Activated CD4-positive, alpha-beta memory T cell treated with anti-CD3 and anti-CD28 coated beads, Interleukin-2, amount 10 ng/mL, durations not matched to agents 7 days and 5 days (primary cell): ENCODE measurements around the gene SNX32. TPM values are rescaled to one million over a fixed set of nuclear protein-coding genes. Genes with fewer than 3 reads are reported as not detected.

ENCODE experiments used
- CTCF ChIA-PET: fragments of 350-600 bp; sonication (Branson Sonifier 250); formaldehyde crosslinking; loops from one replicate; lab custom pipeline; 2021; ENCODE audit warnings: antibody characterized with exemption, inconsistent platforms; lab: Charles Lee
- POLR2A ChIA-PET: fragments of 350-600 bp; sonication (Branson Sonifier 250); formaldehyde crosslinking; loops from one replicate; lab custom pipeline; 2021; ENCODE audit warnings: antibody characterized with exemption; lab: Charles Lee
- DNase-seq: peaks from one replicate; pipeline ENCODE4 v3.0.0-alpha.2; 2020
- H3K27ac Mint-ChIP-seq: one replicate; pipeline ENCODE4 v1.8.0; 2021; ENCODE audit warnings: mild to moderate bottlenecking, mixed read lengths
- H3K27me3 Mint-ChIP-seq: one replicate; pipeline ENCODE4 v1.8.0; 2021; ENCODE audit warnings: mixed read lengths
- H3K36me3 Mint-ChIP-seq: one replicate; pipeline ENCODE4 v1.8.0; 2021; ENCODE audit warnings: low read depth, mixed read lengths
- H3K4me1 Mint-ChIP-seq: one replicate; pipeline ENCODE4 v1.8.0; 2021; ENCODE audit warnings: mixed read lengths
- H3K4me3 Mint-ChIP-seq: one replicate; pipeline ENCODE4 v1.8.0; 2021; ENCODE audit warnings: mild to moderate bottlenecking, mixed read lengths
- H3K9me3 Mint-ChIP-seq: one replicate; pipeline ENCODE4 v1.8.0; 2021; ENCODE audit warnings: mixed read lengths
- total RNA-seq, 2 experiments: library from RNA; stranded (reverse); gene quantifications; one replicate each; pipeline ENCODE4 v1.2.3, GENCODE V29; 2021

The SNX32 gene
- total RNA-seq, 2 experiments from 2014 or later: 0.83 to 1.6 TPM

DNA sequence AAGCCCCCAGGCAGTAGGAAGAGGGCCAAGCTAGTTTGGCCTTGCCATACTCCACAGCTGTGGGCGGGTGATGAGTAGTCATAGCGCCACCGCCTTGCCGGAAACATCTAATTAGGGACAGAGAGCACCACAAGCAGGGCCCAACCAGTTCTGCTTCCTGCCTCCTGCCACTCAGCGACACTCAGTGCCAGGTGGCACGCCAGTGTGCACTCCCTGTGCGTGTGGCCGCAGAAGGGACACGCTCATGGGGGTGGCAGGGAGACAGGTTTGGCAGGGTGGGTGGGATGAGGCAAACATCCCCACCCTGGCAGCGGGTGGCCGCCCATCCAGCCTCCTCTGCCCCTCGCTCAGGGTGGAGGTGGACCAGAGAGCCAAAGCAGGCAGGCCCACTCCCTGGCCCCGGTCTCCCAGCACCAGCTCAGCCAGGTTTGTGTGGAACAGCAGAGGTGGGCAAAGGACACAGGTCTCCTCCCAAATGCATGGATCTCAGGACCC lies 42.0 kb upstream of the SNX32 start:
- Mint-ChIP-seq H3K36me3 (peaks cover 2% of the 10 kb centered on the region), H3K4me3 (no peak overlapping the region), H3K27me3 (peaks cover 28% of the 10 kb centered on the region), H3K4me1 (peaks cover 37% of the 10 kb centered on the region), H3K27ac (peak overlapping the region; percentile 69), H3K9me3 (no peaks in the 10 kb centered on the region)
- peak; percentile 80 for DNase-seq
- ChIA-PET CTCF (interaction anchor here (0.5 to 5.6 kb wide), 5 partner anchors 12 to 83 kb away, joined by 3 to 43 read pairs (median 3); partner anchors contain the start of genes AP5B1 and KAT5), POLR2A (interaction anchor here (0.9 to 4.4 kb wide), 5 partner anchors 9 to 139 kb away, joined by 3 to 25 read pairs (median 4); partner anchors contain the start of gene AP5B1)

DNA sequence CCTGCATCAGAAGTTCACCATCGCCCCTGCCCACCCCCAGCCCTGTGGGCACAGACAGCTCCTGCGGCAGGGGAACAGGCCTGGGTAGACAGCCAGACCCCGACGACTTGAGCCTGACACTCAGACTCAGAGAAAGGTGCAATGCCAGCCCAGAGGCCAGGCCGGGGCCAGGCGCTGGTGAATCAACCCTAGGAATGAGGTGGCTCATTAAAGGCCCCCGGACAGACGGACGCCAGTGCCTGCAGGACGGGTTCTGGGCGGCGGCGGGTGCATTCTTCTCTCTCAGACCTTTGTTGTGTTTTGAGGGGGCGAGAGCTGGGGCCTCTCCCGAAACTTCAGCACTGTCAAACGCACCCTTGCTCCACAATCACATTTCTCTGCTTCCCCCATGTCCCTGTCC lies 41.3 kb upstream of the SNX32 start:
- peaks cover 2% of the 10 kb centered on the region for H3K36me3 Mint-ChIP-seq

DNA sequence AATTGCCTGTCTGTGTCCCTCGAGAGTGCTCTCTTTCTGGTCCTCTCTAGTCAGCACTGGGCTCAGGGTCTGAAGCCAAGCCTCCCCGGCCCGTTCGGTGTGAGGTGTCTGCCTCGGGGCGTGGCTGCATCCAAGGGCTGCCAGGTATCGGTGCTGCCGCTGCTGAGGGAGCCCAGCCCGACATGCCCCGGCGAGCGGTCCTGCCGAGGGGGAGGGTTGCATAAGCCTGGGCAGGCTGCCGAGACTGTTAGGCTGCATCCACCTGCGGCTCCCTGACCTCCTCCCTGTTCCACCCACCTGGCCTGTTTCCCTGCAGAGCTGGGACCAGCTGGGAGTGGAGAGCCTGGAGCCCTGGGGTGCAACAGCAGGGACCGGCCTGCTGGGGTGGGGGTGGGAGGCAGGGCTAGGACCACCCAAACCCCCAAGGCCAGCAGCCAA lies 40.6 kb upstream of the SNX32 start:
- H3K9me3 Mint-ChIP-seq: no peaks in the 10 kb centered on the region
- H3K4me1 Mint-ChIP-seq: peaks cover 33% of the 10 kb centered on the region
- peaks cover 19% of the 10 kb centered on the region for H3K27me3 Mint-ChIP-seq
- H3K27ac Mint-ChIP-seq: no peak overlapping the region
- CTCF ChIA-PET: interaction anchor here (1.2 to 5.6 kb wide), 2 partner anchors 13 to 18 kb away, joined by 3 to 43 read pairs; partner anchors contain the start of gene AP5B1
- DNase-seq: no peak
- POLR2A ChIA-PET: interaction anchor here (1.3 to 4.4 kb wide), 2 partner anchors 10 to 12 kb away, joined by 3 to 25 read pairs; partner anchors contain the start of gene AP5B1
- H3K4me3 Mint-ChIP-seq: no peak overlapping the region
- no peaks in the 10 kb centered on the region for H3K36me3 Mint-ChIP-seq

More for the DNA sequence above, 41.3 kb upstream of the SNX32 start:
- DNase-seq: no peak
- peaks cover 24% of the 10 kb centered on the region for H3K27me3 Mint-ChIP-seq
- H3K27ac Mint-ChIP-seq: peak overlapping the region; percentile 69
- H3K4me1 Mint-ChIP-seq: peaks cover 35% of the 10 kb centered on the region
- ChIA-PET CTCF (interaction anchor here (0.5 to 5.6 kb wide), 3 partner anchors 12 to 83 kb away, joined by 3 to 43 read pairs (median 3); partner anchors contain the start of gene AP5B1), POLR2A (interaction anchor here (1.3 to 4.4 kb wide), 4 partner anchors 9 to 140 kb away, joined by 3 to 25 read pairs (median 4); partner anchors contain the start of gene AP5B1)
- no peak overlapping the region for H3K4me3 Mint-ChIP-seq
- no peaks in the 10 kb centered on the region for H3K9me3 Mint-ChIP-seq

DNA sequence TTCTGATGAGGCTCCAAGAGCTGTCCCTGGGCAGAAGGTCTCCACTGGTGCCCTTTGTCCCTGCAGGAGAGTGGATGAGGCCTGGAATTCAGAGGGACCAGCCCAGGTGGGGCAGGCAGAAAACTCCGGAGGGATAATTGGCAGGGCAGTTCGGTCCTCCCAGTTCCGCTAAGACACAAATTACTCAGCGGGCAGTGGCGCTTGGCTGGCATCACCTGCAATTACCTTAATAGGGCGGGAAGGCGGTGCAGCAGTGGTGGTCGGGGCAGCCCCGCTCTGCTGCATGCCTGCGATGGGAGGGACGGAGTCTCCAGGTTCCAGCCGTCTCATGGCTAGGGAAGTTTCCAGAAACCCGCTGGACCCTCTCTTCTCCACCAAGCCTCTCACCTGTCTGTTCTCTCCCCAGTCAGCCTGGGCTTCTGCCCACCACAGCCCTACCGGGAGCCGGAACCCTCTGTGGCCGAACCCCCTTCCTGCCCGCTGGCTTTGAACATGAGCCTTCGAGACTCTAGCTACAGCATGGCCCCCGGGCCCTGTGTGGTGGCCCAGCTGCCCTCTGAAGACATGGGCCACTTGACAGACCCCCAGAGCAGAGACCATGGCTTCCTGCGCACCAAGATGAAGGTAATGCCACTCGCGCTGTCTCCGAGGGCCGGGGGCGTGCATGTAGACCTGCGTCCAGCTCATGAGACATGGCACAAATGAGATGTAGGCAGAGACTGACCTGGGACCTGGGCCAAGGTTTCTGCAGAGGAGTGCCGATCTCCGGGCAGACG lies 40.0 kb upstream of the SNX32 start:
- DNase-seq: no peak
- Mint-ChIP-seq H3K4me1 (peaks cover 33% of the 10 kb centered on the region), H3K36me3 (no peaks in the 10 kb centered on the region), H3K27ac (no peak overlapping the region), H3K4me3 (no peak overlapping the region), H3K27me3 (peaks cover 15% of the 10 kb centered on the region), H3K9me3 (no peaks in the 10 kb centered on the region)
- ChIA-PET CTCF (no interaction called here), POLR2A (interaction anchor here (1.0 to 4.4 kb wide), 2 partner anchors 13 to 14 kb away, joined by 4 to 25 read pairs; partner anchors contain the start of gene AP5B1)

DNA sequence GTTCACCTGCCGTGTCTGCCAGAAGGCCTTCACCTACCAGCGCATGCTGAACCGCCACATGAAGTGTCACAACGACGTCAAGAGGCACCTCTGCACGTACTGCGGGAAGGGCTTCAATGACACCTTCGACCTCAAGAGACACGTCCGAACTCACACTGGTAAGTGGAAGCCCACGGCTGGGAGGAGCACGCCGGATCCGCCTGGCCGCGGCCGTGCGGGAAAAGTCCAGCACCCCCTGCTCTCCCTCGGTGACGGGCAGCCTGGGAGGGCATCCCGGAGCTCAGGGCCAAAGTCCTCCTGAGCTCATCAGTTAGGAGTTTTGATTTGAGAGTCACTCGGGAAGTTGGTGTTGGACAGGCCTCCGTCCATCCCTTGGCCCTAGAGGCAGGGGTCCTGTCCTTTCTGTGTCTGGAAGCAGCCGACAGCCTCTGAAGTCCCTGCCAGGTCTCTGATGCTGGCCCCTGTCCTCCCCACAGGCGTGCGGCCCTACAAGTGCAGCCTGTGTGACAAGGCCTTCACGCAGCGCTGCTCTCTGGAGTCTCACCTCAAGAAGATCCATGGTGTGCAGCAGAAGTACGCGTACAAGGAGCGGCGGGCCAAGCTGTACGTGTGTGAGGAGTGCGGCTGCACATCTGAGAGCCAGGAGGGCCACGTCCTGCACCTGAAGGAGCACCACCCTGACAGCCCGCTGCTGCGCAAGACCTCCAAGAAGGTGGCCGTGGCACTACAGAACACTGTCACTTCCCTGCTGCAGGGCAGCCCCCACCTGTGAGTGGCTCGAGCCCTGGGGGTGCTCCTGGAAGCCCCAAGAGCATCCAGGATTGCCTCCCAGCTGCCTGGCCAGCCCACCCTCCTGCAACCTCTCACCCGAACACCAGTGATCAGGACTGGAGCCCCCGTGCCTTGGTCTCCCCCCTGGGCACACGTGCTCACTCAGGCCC lies 38.9 kb upstream of the SNX32 start:
- Mint-ChIP-seq H3K4me1 (peaks cover 34% of the 10 kb centered on the region), H3K9me3 (no peaks in the 10 kb centered on the region), H3K36me3 (no peaks in the 10 kb centered on the region), H3K27me3 (peaks cover 9% of the 10 kb centered on the region), H3K4me3 (no peak overlapping the region), H3K27ac (no peak overlapping the region)
- DNase-seq: no peak
- POLR2A ChIA-PET: interaction anchor here (0.7 to 1.0 kb wide), 3 partner anchors 14 to 65 kb away, joined by 3 to 4 read pairs (median 3); partner anchors contain the start of genes AP5B1 and MUS81
- CTCF ChIA-PET: no interaction called here

DNA sequence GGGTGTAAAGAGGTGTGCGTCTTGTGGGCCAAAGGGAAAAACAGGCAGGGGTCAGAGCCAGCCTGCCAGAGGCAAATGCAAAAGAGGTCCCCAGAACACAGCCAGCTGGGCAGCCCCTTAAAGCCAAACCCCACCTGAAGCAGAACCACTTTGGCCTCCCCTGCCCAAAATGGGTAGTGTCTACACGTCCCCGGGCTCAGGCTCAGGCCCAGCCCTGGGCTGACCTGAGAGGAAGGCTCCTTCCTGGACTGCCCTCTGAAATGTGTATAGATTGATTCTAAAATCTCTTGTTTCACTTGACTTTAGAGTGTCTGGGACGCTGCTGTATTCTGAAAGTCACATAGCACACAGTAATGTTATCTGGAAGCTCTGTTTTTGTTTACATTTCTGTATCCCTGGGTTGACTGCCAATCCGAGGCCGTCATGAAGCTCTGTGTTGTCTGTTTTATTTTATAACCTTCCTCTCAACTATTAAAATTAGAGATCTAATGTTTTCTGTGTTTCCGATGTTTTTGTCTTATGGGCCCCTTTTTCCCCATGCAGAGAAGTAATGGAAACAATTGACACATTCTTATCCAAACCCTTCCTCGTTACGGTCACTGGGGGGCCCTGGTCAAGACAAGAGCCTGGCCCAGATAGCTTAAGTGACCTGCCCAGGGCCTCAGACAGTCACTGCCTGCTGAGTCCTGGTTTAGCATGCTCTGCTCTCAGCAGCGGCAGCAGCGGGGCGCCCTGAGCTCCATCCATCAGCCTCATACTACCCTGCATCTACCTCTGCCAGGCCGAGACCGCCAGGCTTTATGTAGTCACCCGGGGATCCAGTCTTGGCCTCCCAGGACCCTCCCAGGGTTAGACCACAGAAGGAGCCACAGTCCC lies 36.8 kb upstream of the SNX32 start:
- ChIA-PET CTCF (interaction anchor here (1.1 to 1.9 kb wide), 2 partner anchors 17 to 27 kb away, joined by 5 to 7 read pairs; partner anchors contain the start of gene AP5B1), POLR2A (interaction anchor here (0.6 to 2.2 kb wide), 3 partner anchors 17 to 159 kb away, joined by 3 to 11 read pairs (median 3); partner anchors contain the start of genes AP5B1 and SIPA1)
- Mint-ChIP-seq H3K27ac (no peak overlapping the region), H3K4me3 (no peak overlapping the region), H3K9me3 (no peaks in the 10 kb centered on the region), H3K36me3 (no peaks in the 10 kb centered on the region), H3K27me3 (peaks cover 11% of the 10 kb centered on the region), H3K4me1 (peaks cover 18% of the 10 kb centered on the region)
- DNase-seq: no peak

DNA sequence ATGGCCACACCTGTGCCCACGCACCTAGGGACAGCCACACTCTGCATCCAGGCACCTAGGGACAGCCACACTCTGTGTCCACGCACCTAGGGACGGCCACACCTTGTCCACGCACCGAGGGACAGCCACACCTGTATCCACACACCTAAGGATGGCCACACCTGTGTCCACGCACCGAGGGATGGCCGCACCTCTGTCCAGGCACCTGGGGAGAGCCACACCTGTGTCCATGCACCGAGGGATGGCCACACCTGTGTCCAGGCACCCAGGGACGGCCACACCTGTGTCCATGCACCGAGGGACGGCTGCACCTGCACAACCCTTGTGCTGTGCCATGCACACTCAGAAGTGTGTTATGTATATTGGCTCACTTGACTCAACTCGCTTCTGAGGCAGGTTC lies 36.1 kb upstream of the SNX32 start:
- DNase-seq: no peak
- Mint-ChIP-seq H3K4me3 (no peak overlapping the region), H3K27ac (no peak overlapping the region), H3K4me1 (peaks cover 14% of the 10 kb centered on the region), H3K36me3 (no peaks in the 10 kb centered on the region), H3K9me3 (no peaks in the 10 kb centered on the region), H3K27me3 (peaks cover 13% of the 10 kb centered on the region)
- ChIA-PET POLR2A (interaction anchor here (1.0 to 2.2 kb wide), 3 partner anchors 18 to 86 kb away, joined by 3 to 11 read pairs (median 3); partner anchors contain the start of gene AP5B1), CTCF (interaction anchor here (1.0 to 1.1 kb wide), 2 partner anchors 18 to 28 kb away, joined by 5 read pairs; no protein-coding TSS in a partner anchor)

DNA sequence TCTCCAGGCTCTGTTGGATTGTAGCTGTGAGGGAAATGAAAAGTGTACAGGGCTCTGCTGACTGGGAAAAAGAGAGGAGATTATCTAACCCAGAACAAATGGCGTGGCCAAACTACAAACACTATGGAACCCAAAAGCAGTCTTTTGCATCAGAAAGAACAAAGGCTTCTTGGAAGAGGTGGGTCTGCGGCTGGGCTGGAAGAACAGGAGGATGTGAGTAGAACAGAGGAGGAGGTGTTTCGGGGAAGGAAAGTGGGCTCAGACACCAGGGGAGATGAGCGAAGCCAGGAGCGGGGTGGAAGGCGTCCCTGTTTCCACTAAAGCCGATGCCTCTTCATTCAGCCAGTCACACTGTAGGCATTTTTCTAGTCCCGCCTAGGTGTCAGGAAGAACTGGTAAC lies 34.9 kb upstream of the SNX32 start:
- Mint-ChIP-seq H3K4me1 (peaks cover 11% of the 10 kb centered on the region), H3K4me3 (no peak overlapping the region), H3K27me3 (peaks cover 25% of the 10 kb centered on the region), H3K9me3 (no peaks in the 10 kb centered on the region), H3K36me3 (no peaks in the 10 kb centered on the region), H3K27ac (no peak overlapping the region)
- ChIA-PET POLR2A (interaction anchor here (1.0 to 2.2 kb wide), 3 partner anchors 19 to 87 kb away, joined by 3 to 11 read pairs (median 3); partner anchors contain the start of gene AP5B1), CTCF (interaction anchor here (1.0 kb wide), 2 partner anchors 18 to 19 kb away, joined by 3 to 5 read pairs; partner anchors contain the start of gene AP5B1)
- no peak for DNase-seq

DNA sequence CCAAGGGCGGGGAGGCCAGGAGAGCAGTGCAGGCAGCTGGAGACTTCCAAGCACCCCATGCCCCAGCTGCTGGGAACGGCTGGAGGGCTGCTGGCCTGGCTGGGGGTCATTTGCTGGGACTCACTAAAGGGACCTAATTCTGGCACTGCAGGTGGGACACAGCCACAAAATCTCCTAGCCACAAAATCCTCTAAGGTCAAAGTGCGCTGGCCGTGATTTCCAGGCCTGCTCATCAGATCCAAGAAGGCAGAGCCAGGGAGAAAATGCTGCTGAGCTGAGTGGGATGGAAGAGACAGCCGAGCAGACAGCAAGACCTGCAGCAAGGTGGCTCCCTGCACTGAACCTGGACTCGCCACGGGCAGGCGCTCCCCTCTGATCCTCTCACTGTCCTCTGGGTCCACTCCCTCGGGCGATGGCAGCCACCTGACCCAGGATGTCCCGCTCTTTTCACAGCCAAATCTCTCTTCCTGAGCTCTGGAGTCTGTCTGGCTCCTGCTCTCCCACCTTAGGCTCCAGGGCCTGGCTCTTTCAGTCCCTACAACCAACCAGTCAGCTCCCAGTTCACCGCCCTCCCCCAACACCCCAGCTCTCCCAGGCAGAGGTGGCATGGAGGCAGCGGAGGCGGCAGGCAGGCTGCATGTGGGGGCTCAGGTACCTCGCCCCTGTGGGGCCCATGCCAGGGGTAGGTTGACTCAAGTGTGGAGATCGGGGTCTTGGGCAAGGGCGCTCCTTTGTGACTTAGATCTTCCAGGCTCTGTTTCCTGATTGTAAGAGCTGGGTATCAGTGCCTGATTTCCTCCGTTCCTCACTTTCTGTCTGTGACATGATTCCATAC lies 32.4 kb upstream of the SNX32 start:
- Mint-ChIP-seq H3K27ac (no peak overlapping the region), H3K9me3 (no peaks in the 10 kb centered on the region), H3K4me1 (peaks cover 8% of the 10 kb centered on the region), H3K27me3 (peaks cover 30% of the 10 kb centered on the region), H3K36me3 (no peaks in the 10 kb centered on the region), H3K4me3 (no peak overlapping the region)
- POLR2A ChIA-PET: no interaction called here
- CTCF ChIA-PET: interaction anchor here (0.9 to 1.5 kb wide), 4 partner anchors 11 to 46 kb away, joined by 3 to 5 read pairs (median 4); no protein-coding TSS in a partner anchor
- no peak for DNase-seq

DNA sequence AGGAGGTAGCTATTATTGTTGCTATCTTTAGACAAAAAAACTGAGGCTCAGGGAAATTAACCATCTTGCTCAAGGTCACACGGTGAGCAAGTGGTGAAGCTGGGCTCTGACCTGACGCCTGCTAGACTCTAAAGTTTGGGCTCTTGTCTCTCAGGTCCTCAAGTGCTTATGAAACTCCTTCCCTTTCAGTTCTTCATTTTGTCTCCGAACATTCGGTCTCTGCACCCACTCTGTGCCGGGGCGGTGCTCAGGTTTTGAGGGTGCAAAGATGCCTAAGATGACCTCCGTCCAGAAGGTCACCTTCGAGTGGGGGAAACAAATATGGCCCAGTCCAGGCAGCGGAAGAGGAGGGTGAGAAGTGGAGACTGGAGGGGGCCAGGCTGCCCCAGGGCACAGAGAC lies 30.9 kb upstream of the SNX32 start:
- ChIA-PET CTCF (interaction anchor here (1.0 to 1.5 kb wide), 5 partner anchors 10 to 91 kb away, joined by 3 to 5 read pairs (median 4); partner anchors contain the start of gene KAT5), POLR2A (no interaction called here)
- Mint-ChIP-seq H3K4me3 (no peak overlapping the region), H3K27ac (no peak overlapping the region), H3K27me3 (peaks cover 34% of the 10 kb centered on the region), H3K9me3 (no peaks in the 10 kb centered on the region), H3K4me1 (peaks cover 8% of the 10 kb centered on the region), H3K36me3 (no peaks in the 10 kb centered on the region)
- DNase-seq: no peak
